Occipital lobe (tissue), 2 donors: ENCODE results near the gene DGCR6. TPM values are rescaled to one million over a fixed set of nuclear protein-coding genes. Genes with fewer than 3 reads are reported as not detected.
"Not testable (repeated sequence)": the region's sequence is repeated elsewhere in the genome, so short reads cannot be mapped to it uniquely, and the experiment has no call there.

Experiments
- DNase-seq: peaks from one replicate; lab custom pipeline; 2025; lab: John Stamatoyannopoulos, UW
- total RNA-seq: library from RNA; depleted of rRNA; stranded (reverse); fragments of >200 nt; gene quantifications from one replicate; pipeline ENCODE4 v1.2.3, GENCODE V29; 2014

Gene DGCR6
- total RNA-seq, 1 donor from 2014 or later, result 12.3 TPM

DNA sequence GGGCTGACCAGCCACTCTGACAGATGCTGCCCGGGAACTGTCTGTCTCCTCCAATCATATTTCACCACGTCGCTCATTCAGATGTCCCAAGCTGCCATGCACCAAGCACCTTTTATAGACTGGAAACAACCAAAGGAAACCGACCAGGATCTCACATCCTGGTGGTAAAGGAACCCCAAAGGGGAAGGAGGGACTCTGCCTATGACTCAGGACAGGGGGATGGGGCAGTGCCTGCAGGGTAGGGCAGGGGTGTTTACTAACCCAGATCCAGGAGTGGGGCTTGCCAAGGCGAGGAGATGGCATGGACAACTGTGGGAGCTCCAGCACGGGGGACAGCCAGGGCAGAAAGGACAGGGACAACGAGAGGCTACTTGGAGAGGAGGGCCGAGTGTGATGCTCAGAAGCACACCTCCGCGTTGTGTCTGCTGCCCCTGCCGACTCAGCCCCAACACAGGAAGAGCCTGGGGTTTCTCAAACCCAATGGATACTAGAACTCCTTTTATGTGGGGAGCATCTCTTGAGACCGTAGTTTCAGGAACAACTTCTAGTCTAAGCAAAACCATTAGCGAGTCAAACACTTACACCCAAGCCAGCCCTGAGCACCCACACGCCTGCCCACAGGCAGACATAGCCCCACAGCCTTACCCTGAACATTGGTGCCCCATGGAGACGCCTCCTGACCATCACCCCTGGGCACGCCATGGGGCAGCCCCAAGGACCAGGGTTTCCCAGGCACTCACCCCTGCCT is 26.0 kb downstream of the DGCR6 start:
- DNase-seq, result no peak

- no peak for DNase-seq
Measured at GRCh38 chr22:18933914-18934313, 27.8 kb downstream of the DGCR6 start.

- DNase-seq, result not testable (repeated sequence)
Measured at GRCh38 chr22:18934688-18935087, 28.6 kb downstream of the DGCR6 start.

DNA sequence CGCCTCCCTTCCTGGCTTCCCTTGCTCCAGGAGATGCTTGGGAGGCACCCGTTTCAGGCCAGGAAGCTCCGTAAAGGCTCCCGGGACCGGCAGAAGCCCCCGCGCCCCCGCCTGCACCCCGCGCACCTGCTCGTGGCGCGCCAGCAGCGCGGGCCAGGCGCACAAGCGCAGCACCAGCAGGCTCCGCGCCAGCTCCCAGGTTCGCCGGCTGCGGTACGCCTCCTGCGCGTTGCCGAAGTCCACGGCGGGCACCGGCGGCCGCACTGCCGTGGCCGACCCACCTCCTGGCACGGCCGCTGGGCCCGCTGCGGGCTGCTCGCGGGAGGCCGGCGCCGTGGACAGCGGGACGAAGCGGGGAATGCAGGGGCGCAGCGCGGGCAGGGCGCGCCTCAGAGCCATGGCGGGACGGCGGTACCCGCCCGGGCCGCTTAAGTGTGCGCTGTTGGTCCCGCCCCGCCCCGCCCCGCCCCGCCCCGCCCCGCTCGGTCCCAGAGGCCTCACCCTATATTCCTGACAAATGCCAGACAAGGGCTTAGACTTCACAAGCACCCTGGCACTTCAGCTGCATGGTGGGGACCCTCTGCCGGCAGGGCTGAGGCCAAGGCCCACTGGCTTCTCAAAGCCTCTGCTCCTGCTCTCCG is 29.9 kb downstream of the DGCR6 start, which contains the start of gene PRODH:
Gene PRODH (minus strand): TSS at position 405 of the 641 bp plus-strand sequence. CDS start 6 bp downstream, at position 399.
- DNase-seq, result no peak

GRCh38 chr22:18938691-18939090 is 32.6 kb downstream of the DGCR6 start:
- DNase-seq, result not testable (repeated sequence)

GRCh38 chr22:18947105-18947504 is 41.0 kb downstream of the DGCR6 start:
- not testable (repeated sequence) for DNase-seq

DNA sequence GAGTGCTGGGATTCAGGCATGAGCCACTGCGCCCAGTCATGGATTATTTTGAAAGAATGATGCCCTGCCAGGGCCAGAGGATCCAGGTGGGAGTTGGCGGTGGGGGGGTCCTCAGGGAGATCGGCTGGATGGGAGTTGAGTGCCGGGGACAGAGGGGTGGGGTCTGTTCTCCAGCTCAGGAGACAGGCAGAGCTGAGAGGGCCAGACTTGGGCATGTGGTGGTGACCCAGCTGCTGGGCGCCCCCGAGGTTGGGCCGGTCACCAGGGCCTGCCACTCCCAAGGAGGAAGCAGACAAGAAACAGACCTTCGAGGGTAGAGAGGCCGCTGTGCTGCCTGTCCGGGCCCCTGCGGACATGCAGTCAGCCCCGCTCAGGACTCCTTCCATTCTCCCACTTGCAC is 41.8 kb downstream of the DGCR6 start:
- DNase-seq, result no peak

GRCh38 chr22:18950141-18950540 is 44.0 kb downstream of the DGCR6 start:
- DNase-seq, result no peak

GRCh38 chr22:18952022-18952421 is 45.9 kb downstream of the DGCR6 start:
- no peak for DNase-seq

DNA sequence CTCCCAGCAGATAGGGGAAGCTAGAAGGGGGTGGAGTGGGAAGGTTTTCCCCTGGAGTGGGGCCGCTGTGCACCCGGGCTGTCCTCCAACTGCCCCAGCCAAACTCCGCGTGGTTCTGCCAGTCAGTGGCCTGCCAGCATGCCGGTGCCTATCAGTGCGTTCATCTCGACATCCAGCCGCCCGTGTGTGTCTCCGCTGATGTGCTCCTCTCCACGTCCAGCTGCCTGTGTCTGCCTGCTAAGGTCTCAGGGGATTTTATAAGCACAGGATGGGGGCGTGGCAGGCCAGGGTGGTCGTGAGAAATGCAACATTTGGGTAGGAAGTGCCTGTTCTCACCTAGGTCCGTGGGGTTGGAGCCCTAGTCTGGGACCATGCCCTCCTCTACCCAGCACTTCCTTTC is 47.0 kb downstream of the DGCR6 start:
- not testable (repeated sequence) for DNase-seq

GRCh38 chr22:18954303-18954989 is 48.3 kb downstream of the DGCR6 start:
- DNase-seq, result peak; percentile 55

DNA sequence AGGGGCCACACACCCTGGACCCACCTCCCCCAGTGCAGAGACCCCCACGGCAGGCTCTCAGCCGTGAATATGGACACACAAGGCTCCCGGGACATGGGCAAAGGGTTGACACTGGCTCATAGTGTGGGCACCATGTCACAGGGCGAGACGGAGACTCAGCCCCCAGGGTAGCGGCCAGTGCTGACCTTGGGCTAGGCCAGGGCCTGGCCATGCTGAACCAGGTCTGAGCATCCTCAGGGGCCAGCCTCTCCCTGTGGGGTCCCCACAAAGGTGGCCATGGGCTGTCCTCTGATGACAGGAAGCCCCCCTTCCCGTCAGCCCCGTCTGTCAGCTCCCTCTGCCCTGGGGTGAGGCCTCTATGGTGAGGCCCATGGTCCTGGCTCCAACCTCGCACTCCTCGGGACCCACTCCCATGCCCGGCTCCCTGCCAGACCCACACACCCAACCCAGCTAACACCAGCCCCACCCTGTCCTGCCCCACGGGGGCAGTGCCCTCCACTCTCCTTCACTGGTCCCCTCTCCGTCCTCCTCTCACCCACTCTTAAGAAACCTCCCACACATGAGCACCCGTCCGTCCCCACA is 49.0 kb downstream of the DGCR6 start:
- DNase-seq, result no peak

DNA sequence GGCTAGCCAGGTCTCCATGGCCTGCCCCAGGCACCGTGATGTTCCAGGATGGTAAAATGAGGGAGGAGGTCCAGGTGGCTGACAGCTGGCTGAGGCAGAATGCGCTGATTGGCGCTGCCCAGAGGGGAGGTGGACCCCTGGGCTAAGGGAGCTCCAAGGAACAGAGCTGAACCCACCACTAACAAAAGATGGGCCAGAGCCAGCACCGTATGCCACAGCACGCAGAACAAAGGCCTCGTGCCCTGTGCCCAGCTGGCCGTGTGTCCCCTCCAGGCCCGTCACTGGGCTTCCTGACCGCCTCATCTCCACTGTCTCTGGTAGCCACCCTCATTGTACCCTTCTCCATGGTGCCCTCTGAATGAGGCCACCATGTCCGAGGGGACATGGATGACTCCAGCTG is 49.6 kb downstream of the DGCR6 start:
- DNase-seq, result no peak

- not testable (repeated sequence) for DNase-seq
Measured at GRCh38 chr22:18956121-18956895, 50.2 kb downstream of the DGCR6 start.

DNA sequence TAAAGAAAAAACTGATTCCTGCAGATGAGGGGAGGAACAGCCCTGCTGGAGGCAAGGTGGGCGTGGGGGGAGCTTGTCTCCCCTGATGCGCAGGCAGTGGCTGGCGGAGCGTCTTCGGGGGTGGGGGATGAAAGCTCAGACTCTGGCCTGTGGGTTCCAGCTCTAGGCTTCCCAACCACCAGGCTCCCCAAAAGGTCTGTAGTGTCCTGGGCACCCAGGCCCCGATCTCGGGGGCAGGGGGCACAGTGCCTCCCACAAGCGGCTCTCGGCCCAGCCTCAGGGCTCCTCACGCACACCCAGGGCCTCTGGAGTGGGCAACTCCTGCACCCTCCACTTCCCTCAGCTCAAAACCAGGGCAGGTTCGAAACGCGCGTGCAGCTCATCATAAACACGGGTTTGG is 50.8 kb downstream of the DGCR6 start:
- DNase-seq, result not testable (repeated sequence)

GRCh38 chr22:18957621-18958320 is 51.7 kb downstream of the DGCR6 start:
- DNase-seq, result not testable (repeated sequence)

DNA sequence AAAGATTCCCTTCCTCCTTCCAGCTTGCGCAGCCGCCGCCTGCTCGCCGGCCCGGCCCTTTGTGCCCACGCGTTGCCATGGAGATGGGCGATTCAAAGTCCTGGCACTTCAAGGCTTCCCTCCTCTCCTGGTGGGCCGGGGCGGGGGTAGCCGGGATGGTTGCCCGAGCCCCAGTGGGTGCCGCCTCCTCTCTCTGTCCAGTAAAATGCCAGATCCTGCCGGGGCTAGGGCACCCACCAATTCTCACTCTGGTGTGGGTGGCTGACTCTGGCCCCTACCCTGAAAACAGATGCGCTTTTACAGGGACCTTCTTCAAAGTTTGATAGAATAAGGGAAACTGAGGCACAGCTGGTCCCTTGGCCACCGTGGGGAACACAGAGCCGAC is 52.2 kb downstream of the DGCR6 start:
- peak; percentile 50 for DNase-seq

GRCh38 chr22:18958738-18959137 is 52.6 kb downstream of the DGCR6 start:
- DNase-seq, result not testable (repeated sequence)

GRCh38 chr22:18959266-18959665 is 53.1 kb downstream of the DGCR6 start:
- not testable (repeated sequence) for DNase-seq

DNA sequence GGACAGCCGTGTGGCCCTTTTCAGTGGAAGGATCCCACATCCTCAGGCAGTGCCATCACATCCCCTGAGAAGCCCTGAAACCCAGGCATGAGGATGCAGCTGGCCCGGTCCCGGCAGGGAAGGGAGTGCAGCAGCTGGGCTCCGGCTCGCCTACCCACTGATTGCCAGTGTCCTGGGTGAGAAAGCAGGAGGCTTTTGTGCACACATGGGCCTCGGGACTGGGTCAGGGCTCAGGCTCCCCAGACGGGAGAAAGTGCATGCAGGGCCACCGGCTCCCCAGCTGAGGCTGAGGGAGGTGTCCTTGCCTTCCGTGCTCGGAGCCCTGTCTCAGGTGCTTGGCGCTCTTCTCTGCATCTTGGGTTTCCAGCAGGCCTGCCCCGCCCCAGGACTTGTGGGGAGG is 53.6 kb downstream of the DGCR6 start:
- DNase-seq, result not testable (repeated sequence)
